HUES64 (cell line): Measurements from ENCODE around the gene SVIL.
A peak's percentile ranks its signal among the peaks of the same experiment; 100 is the strongest.
"Not testable (repeated sequence)": the region's sequence is repeated elsewhere in the genome, so short reads cannot be mapped to it uniquely, and the experiment has no call there.

Source experiments
- H3K27ac ChIP-seq: 2 replicates; pipeline ENCODE4 v1.7.0; 2013; ENCODE audit warnings: low read depth, low read length, inconsistent platforms
- H3K27me3 ChIP-seq: 2 replicates; pipeline ENCODE4 v1.6.1; 2013; ENCODE audit warnings: mild to moderate bottlenecking, low read length; ENCODE audit not compliant: insufficient read depth
- H3K36me3 ChIP-seq: 2 replicates; pipeline ENCODE4 v1.6.1; 2013; ENCODE audit warnings: mild to moderate bottlenecking, low read length; ENCODE audit not compliant: insufficient read depth
- H3K4me1 ChIP-seq: 2 replicates; pipeline ENCODE4 v1.6.1; 2013; ENCODE audit warnings: mild to moderate bottlenecking, low read length, moderate library complexity; ENCODE audit not compliant: insufficient read depth
- H3K4me3 ChIP-seq: 2 replicates; pipeline ENCODE4 v1.5.1; 2013; ENCODE audit warnings: mild to moderate bottlenecking, low read length, moderate library complexity
- H3K9ac ChIP-seq: 2 replicates; pipeline ENCODE4 v1.6.1; 2013; ENCODE audit warnings: mild to moderate bottlenecking, low read depth, low read length
- H3K9me3 ChIP-seq: 2 replicates; pipeline ENCODE4 v1.6.1; 2013; ENCODE audit warnings: low read depth, low read length; ENCODE audit not compliant: insufficient read depth
- WGBS: fragments of 150-250, 120-280 bp; methylation state at CpG from one replicate; pipeline ENCODE4 v1.1.7; 2013; ENCODE audit warnings: missing lambda C conversion rate; 5-methylcytosine and 5-hydroxymethylcytosine counted together

The SVIL gene

GRCh38 chr10:29555091-29555745, 79.6 kb downstream of the SVIL start:
- Histone ChIP-seq H3K9me3 (no peaks in the 10 kb centered on the region), H3K27ac (peak overlapping the region; percentile 19), H3K9ac (peak overlapping the region; percentile 8; the same call in 1 of the 2 replicates), H3K36me3 (peaks cover 19% of the 10 kb centered on the region; the same call in 1 of the 2 replicates), H3K4me1 (peaks cover 21% of the 10 kb centered on the region), H3K27me3 (no peaks in the 10 kb centered on the region), H3K4me3 (no peak overlapping the region)
- 95% methylated on average over 6 of the region's 6 CpGs for WGBS

- Histone ChIP-seq H3K9ac (no peak overlapping the region), H3K9me3 (no peaks in the 10 kb centered on the region), H3K36me3 (peaks cover 22% of the 10 kb centered on the region; the same call in 1 of the 2 replicates), H3K4me1 (peaks cover 21% of the 10 kb centered on the region), H3K27ac (no peak overlapping the region; the same call in none of the 2 replicates), H3K27me3 (no peaks in the 10 kb centered on the region), H3K4me3 (no peak overlapping the region)
- WGBS, result 88% methylated on average over 9 of the region's 9 CpGs
Measured at GRCh38 chr10:29554660-29555059, 80.1 kb downstream of the SVIL start.

- peaks cover 22% of the 10 kb centered on the region; the same call in 1 of the 2 replicates for H3K36me3 ChIP-seq
- 94% methylated on average over 10 of the region's 13 CpGs for WGBS
- H3K9ac ChIP-seq, result no peak overlapping the region
- H3K27ac ChIP-seq, result no peak overlapping the region
- no peak overlapping the region for H3K4me3 ChIP-seq
- no peaks in the 10 kb centered on the region for H3K27me3 ChIP-seq
- H3K9me3 ChIP-seq, result no peaks in the 10 kb centered on the region
- peaks cover 21% of the 10 kb centered on the region for H3K4me1 ChIP-seq
Measured at GRCh38 chr10:29553544-29554250, 81.1 kb downstream of the SVIL start.

- Histone ChIP-seq H3K36me3 (peaks cover 25% of the 10 kb centered on the region; the same call in 1 of the 2 replicates), H3K4me1 (peaks cover 21% of the 10 kb centered on the region)
- not testable (repeated sequence) for H3K9ac ChIP-seq, H3K9me3 ChIP-seq, H3K4me3 ChIP-seq, H3K27ac ChIP-seq, H3K27me3 ChIP-seq
- WGBS, result 96% methylated on average over 9 of the region's 9 CpGs
Measured at GRCh38 chr10:29553116-29553515, 81.7 kb downstream of the SVIL start.

DNA sequence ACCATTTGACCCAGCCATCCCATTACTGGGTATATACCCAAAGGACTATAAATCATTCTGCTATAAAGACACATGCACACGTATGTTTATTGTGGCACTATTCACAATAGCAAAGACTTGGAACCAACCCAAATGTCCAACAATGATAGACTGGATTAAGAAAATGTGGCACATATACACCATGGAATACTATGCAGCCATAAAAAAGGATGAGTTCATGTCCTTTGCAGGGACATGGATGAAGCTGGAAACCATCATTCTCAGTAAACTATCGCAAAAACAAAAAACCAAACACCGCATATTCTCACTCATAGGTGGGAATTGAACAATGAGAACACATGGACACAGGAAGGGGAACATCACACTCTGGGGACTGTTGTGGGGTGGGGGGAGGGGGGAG, 85.3 kb downstream of the SVIL start:
- WGBS, result no CpG with 5 or more reads among the region's 3 CpGs
- not testable (repeated sequence) for H3K9me3 ChIP-seq, H3K4me1 ChIP-seq, H3K4me3 ChIP-seq, H3K9ac ChIP-seq, H3K27ac ChIP-seq, H3K27me3 ChIP-seq
- peaks cover 23% of the 10 kb centered on the region; the same call in 1 of the 2 replicates for H3K36me3 ChIP-seq

GRCh38 chr10:29546773-29547313, 87.9 kb downstream of the SVIL start:
- Histone ChIP-seq H3K27me3 (no peaks in the 10 kb centered on the region), H3K4me1 (peaks cover 11% of the 10 kb centered on the region), H3K9ac (no peak overlapping the region), H3K27ac (no peak overlapping the region), H3K36me3 (peaks cover 18% of the 10 kb centered on the region; the same call in 1 of the 2 replicates), H3K9me3 (no peaks in the 10 kb centered on the region), H3K4me3 (no peak overlapping the region)
- 97% methylated on average over 1 of the region's 2 CpGs for WGBS

DNA sequence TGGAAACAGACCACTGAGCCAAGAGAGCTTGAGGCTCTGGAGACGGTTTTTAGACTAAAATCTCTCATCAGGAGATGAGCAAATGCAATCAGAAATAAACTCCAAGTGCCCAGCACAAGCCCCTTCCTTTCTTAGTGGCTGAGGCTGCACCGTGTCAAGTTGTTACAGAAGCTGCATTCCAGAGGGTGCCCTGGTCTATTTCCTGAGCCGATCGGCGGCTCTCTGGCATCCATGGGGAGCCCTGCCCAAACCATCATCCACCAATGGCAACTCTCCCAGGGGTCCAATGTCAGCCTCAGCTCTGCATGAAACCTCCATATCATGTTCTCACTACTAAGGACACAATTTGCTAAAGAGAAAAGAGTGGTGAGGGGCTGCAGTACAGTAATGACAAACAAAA, 89.6 kb downstream of the SVIL start:
- no peak overlapping the region for H3K9ac ChIP-seq
- H3K27ac ChIP-seq, result no peak overlapping the region
- 90% methylated on average over 5 of the region's 5 CpGs for WGBS
- no peaks in the 10 kb centered on the region for H3K27me3 ChIP-seq
- no peaks in the 10 kb centered on the region for H3K9me3 ChIP-seq
- peaks cover 23% of the 10 kb centered on the region for H3K4me1 ChIP-seq
- H3K4me3 ChIP-seq, result no peak overlapping the region
- H3K36me3 ChIP-seq, result peaks cover 5% of the 10 kb centered on the region; the same call in 1 of the 2 replicates

- Histone ChIP-seq H3K27me3 (no peaks in the 10 kb centered on the region), H3K4me1 (peaks cover 29% of the 10 kb centered on the region), H3K27ac (no peak overlapping the region), H3K4me3 (no peak overlapping the region), H3K9ac (no peak overlapping the region), H3K36me3 (peaks cover 3% of the 10 kb centered on the region; the same call in 1 of the 2 replicates), H3K9me3 (no peaks in the 10 kb centered on the region)
Measured at GRCh38 chr10:29543715-29544114, 91.1 kb downstream of the SVIL start.

- 94% methylated on average over 4 of the region's 4 CpGs for WGBS
- Histone ChIP-seq H3K9me3 (no peaks in the 10 kb centered on the region), H3K27me3 (no peaks in the 10 kb centered on the region), H3K9ac (no peak overlapping the region), H3K4me3 (no peak overlapping the region), H3K27ac (no peak overlapping the region), H3K4me1 (peaks cover 25% of the 10 kb centered on the region), H3K36me3 (no peaks in the 10 kb centered on the region; the same call in 1 of the 2 replicates)
Measured at GRCh38 chr10:29542723-29543122, 92.0 kb downstream of the SVIL start.

- no peak overlapping the region for H3K9ac ChIP-seq
- no peaks in the 10 kb centered on the region; the same call in 1 of the 2 replicates for H3K36me3 ChIP-seq
- no peaks in the 10 kb centered on the region for H3K27me3 ChIP-seq
- H3K9me3 ChIP-seq, result no peaks in the 10 kb centered on the region
- WGBS, result 83% methylated on average over 15 of the region's 15 CpGs
- H3K27ac ChIP-seq, result no peak overlapping the region
- peaks cover 22% of the 10 kb centered on the region; the same call in 1 of the 2 replicates for H3K4me1 ChIP-seq
- H3K4me3 ChIP-seq, result no peak overlapping the region
Measured at GRCh38 chr10:29541422-29542210, 93.2 kb downstream of the SVIL start.

DNA sequence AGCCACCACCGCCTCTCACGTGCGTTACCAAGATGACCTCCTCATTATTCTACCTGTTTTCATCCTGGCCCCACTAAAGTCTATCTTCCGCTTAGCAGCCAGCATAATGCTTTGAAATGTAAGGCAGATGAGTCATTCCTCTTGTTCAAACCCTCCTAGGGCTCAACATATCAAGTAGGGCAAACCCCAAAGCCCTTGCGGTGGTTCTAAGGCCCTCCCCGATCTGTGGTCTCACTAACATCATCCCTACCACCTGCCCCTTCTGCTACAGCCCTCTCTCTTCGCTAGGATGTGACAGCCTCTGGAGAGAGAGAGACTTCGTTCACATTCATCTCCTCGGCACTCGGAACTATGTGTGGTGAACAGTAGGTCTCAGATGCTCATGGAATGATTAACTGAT, 94.8 kb downstream of the SVIL start:
- WGBS, result 88% methylated on average over 10 of the region's 10 CpGs
- peaks cover 32% of the 10 kb centered on the region for H3K4me1 ChIP-seq
- H3K36me3 ChIP-seq, result no peaks in the 10 kb centered on the region; the same call in 1 of the 2 replicates
- no peak overlapping the region for H3K9ac ChIP-seq
- no peak overlapping the region for H3K4me3 ChIP-seq
- H3K27ac ChIP-seq, result no peak overlapping the region
- no peaks in the 10 kb centered on the region for H3K27me3 ChIP-seq
- H3K9me3 ChIP-seq, result no peaks in the 10 kb centered on the region
